A673 (cell line): ENCODE data around the gene CDH4. TPM values are rescaled to one million over a fixed set of nuclear protein-coding genes. Genes with fewer than 3 reads are reported as not detected.

ENCODE experiments used
- BruUV-seq: library from RNA; stranded (reverse); fragments of 400-500 nt; replicated peaks from 2 replicates; lab custom pipeline; 2021; lab: Mats Ljungman, UMichigan
- CTCF ChIA-PET: fragments of 300-600 bp; sonication (Branson Sonifier 250); formaldehyde crosslinking; loops from one replicate; lab custom pipeline; 2022; ENCODE audit warnings: antibody characterized with exemption; lab: Charles Lee
- POLR2A ChIA-PET: fragments of 300-600 bp; sonication (Branson Sonifier 250); formaldehyde crosslinking; loops from one replicate; lab custom pipeline; 2022; ENCODE audit warnings: antibody characterized with exemption; ENCODE audit not compliant: low non-redundant PET; lab: Charles Lee
- DNase-seq: peaks from one replicate; pipeline ENCODE4 v3.0.0-alpha.2; 2015; ENCODE audit warnings: low spot score
- H3K27ac ChIP-seq: fragments of 200-600 bp; sonication (generic); 2 replicates; pipeline ENCODE4 v1.5.1; 2016; ENCODE audit warnings: mixed run types, low read depth, mild to moderate bottlenecking, mixed read lengths, antibody characterized with exemption, low read length; ENCODE audit not compliant: poor library complexity, severe bottlenecking
- H3K27me3 ChIP-seq: fragments of 200-600 bp; sonication (generic); replicated peaks from 2 replicates; pipeline ENCODE4 v1.6.1; 2017; ENCODE audit warnings: mixed run types, low read depth, mild to moderate bottlenecking, mixed read lengths, antibody characterized with exemption, low read length; ENCODE audit not compliant: insufficient read depth, poor library complexity
- H3K36me3 ChIP-seq: fragments of 200-600 bp; sonication (generic); 2 replicates; pipeline ENCODE4 v1.6.1; 2016; ENCODE audit warnings: mixed run types, mild to moderate bottlenecking, mixed read lengths, antibody characterized with exemption, low read length; ENCODE audit not compliant: insufficient read depth, poor library complexity, severe bottlenecking
- H3K4me1 ChIP-seq: fragments of 200-600 bp; sonication (generic); 2 replicates; pipeline ENCODE4 v1.6.1; 2017; ENCODE audit warnings: mixed run types, mild to moderate bottlenecking, mixed read lengths, antibody characterized with exemption, low read length; ENCODE audit not compliant: insufficient read depth, poor library complexity, severe bottlenecking
- H3K4me3 ChIP-seq: fragments of 200-600 bp; sonication (generic); 2 replicates; pipeline ENCODE4 v1.5.1; 2016; ENCODE audit warnings: low read depth, mixed run types, mild to moderate bottlenecking, mixed read lengths, low read length; ENCODE audit not compliant: poor library complexity, severe bottlenecking
- H3K9me3 ChIP-seq: fragments of 200-600 bp; sonication (generic); 2 replicates; pipeline ENCODE4 v1.6.1; 2016; ENCODE audit warnings: mixed run types, low read depth, mild to moderate bottlenecking, mixed read lengths, antibody characterized with exemption, low read length; ENCODE audit not compliant: poor library complexity, severe bottlenecking
- CTCF ChIP-seq: fragments of 300-800, 200-600 bp; sonication (generic); conservative IDR thresholded peaks from 2 replicates; pipeline ENCODE4 v1.5.1; 2017; ENCODE audit warnings: low read depth, mild to moderate bottlenecking, antibody characterized with exemption, low read length, moderate library complexity, mixed read lengths
- EZH2 ChIP-seq: fragments of 200-600 bp; sonication (generic); IDR thresholded peaks from 2 replicates; pipeline ENCODE4 v1.6.1; 2017; ENCODE audit warnings: borderline replicate concordance, low read depth, mild to moderate bottlenecking, mixed read lengths, antibody characterized with exemption, low read length; ENCODE audit not compliant: poor library complexity, severe bottlenecking
- intact Hi-C: fragments of 100-400 bp; cut with micrococcal nuclease; formaldehyde crosslinking; loops from one replicate; pipeline ENCODE4 v1.10.0; 2022; ENCODE audit not compliant: unreplicated experiment
- total RNA-seq: library from RNA; stranded (reverse); gene quantifications from 2 replicates; pipeline ENCODE4 v1.2.3, GENCODE V29; 2021

The CDH4 gene
- total RNA-seq, 1 experiment from 2014 or later = 8.3 TPM

- intact Hi-C loops = no loop called here
- H3K27me3 ChIP-seq = no peaks in the 10 kb centered on the region
- no peaks in the 10 kb centered on the region for H3K9me3 ChIP-seq
- no peaks in the 10 kb centered on the region for H3K4me1 ChIP-seq
- DNase-seq = no peak
- no peak overlapping the region for H3K4me3 ChIP-seq
- H3K36me3 ChIP-seq = no peaks in the 10 kb centered on the region
- TF ChIP-seq EZH2 (no peak), CTCF (no peak)
- no TSS peak for BruUV-seq
- ChIA-PET POLR2A (no interaction called here), CTCF (interaction anchor here (0.7 kb wide), 1 partner anchor 610 kb away, joined by 3 read pairs; no protein-coding TSS in a partner anchor)
- H3K27ac ChIP-seq = no peak overlapping the region
Observed at GRCh38 chr20:61230166-61230565, 21.9 kb upstream of the CDH4 start.

GRCh38 chr20:61233590-61233989 is 18.5 kb upstream of the CDH4 start:
- Histone ChIP-seq H3K9me3 (no peaks in the 10 kb centered on the region), H3K4me3 (no peak overlapping the region), H3K27me3 (peaks cover 11% of the 10 kb centered on the region), H3K4me1 (no peaks in the 10 kb centered on the region), H3K36me3 (no peaks in the 10 kb centered on the region), H3K27ac (no peak overlapping the region)
- no TSS peak for BruUV-seq
- ChIA-PET POLR2A (no interaction called here), CTCF (no interaction called here)
- no peak for TF ChIP-seq CTCF
- TF ChIP-seq EZH2 = no peak
- intact Hi-C loops = no loop called here
- DNase-seq = no peak

GRCh38 chr20:61234224-61234890 is 17.7 kb upstream of the CDH4 start:
- CTCF ChIA-PET = no interaction called here
- no peak for DNase-seq
- no TSS peak for BruUV-seq
- POLR2A ChIA-PET = no interaction called here
- intact Hi-C loops = no loop called here
- peaks cover 12% of the 10 kb centered on the region for H3K27me3 ChIP-seq
- H3K4me3 ChIP-seq = no peak overlapping the region
- H3K36me3 ChIP-seq = no peaks in the 10 kb centered on the region
- no peaks in the 10 kb centered on the region for H3K4me1 ChIP-seq
- no peaks in the 10 kb centered on the region for H3K9me3 ChIP-seq
- TF ChIP-seq EZH2 (no peak), CTCF (no peak)
- H3K27ac ChIP-seq = no peak overlapping the region
